Stimulated activated CD8-positive, alpha-beta memory T cell treated with anti-CD3 and anti-CD28 coated beads, Interleukin-12 subunit alpha, Interleukin-12 subunit beta, amount 100 ng/mL, for 1 hour (primary cell): ENCODE results near the gene FSIP1.

Source experiments
- DNase-seq: peaks from one replicate; pipeline ENCODE4 v3.0.0-alpha.2; 2020; ENCODE audit warnings: low read depth

The FSIP1 gene

DNA sequence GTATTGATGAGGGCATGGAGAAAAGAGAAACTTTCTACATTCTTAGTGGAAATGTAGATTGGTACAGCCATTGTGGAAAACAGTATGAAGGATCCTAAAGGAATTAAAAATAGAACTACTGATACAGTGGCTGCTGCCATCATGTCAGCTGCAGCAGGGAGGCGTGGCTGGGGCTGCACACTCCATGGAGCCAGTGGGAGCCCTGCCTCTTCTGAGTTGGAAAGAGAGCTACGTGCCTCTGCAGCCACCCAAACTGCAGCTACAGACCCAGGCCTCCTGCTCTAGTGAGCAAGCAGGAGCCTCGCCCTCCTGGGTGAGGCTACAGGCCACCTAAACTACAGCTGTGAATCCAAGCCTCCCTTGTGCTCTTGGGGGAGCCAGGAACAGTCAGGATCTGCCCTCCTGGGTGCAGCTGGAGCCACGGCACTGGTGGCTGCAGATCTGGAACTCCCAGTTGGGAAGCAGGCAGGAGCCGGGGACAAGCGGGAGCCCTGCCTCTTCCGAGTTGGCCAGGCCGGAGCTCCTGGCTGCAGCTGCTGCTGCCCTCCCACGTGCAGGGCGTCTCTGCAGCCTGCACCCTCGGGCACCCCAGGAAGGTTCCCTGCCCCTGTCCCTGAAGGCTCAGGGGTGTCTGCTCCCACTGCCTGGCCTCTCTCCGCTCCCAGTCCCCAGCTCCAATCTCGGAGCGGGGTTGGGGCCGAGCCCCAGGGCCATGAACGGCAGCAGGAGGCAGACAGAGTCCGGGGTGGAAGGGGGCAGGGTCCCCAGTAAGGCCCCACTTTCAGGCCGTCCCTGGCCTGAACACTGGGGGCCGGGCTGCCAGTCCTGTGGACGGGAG lies 137.3 kb downstream of the FSIP1 start:
- no peak for DNase-seq

- DNase-seq, result no peak
Measured at GRCh38 chr15:39644136-39644535, 138.5 kb downstream of the FSIP1 start.

DNA sequence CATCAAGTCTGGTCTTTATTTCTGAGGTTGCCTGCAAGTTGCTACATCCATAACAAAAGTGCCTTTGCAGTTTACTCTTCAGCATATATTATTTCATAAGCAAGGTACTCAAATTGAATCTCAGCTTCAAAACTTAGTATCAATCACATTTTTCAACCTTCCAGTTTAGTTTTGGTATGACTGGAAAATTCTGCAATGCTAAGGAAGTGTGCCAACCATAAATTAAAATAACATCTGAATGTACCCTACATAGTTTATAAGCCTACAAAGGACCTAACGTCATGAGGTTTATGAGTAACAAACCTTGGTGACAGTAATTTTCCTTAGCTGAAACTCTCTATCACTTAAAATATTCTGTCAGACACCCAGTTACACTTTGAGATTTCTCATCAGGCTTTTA lies 138.9 kb downstream of the FSIP1 start:
- no peak for DNase-seq

DNA sequence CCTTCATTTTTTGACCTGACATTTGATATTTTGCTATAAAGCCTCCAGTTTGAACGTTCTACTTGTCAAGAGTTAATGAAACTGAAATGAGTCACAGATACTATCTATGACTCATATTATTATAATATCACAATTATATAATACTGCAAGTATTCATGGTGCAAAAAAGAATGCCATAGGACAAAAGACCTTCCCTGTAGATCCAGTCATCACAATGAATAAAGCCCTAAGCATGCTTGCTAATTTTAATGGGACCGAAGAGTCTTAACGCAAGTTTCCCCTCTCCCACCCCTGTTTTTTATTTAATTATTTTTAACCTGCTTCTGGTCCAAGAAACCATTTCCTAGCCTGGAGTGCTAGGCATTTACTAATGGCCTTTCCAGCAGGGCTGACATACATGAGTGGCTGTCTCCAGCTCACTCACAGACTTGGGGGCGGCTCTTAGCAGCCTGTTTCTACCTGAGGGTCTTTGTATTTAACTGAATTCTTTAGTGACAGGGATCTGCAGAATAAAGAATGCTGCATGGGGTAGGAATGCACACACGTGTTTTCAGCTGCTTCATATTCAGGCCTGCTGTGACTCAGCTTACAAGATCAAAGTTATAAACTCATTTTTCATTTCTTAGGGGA lies 140.5 kb downstream of the FSIP1 start:
- no peak for DNase-seq

- no peak for DNase-seq
Measured at GRCh38 chr15:39641191-39641889, 141.3 kb downstream of the FSIP1 start.

GRCh38 chr15:39640665-39641064 lies 142.0 kb downstream of the FSIP1 start:
- DNase-seq, result no peak

DNA sequence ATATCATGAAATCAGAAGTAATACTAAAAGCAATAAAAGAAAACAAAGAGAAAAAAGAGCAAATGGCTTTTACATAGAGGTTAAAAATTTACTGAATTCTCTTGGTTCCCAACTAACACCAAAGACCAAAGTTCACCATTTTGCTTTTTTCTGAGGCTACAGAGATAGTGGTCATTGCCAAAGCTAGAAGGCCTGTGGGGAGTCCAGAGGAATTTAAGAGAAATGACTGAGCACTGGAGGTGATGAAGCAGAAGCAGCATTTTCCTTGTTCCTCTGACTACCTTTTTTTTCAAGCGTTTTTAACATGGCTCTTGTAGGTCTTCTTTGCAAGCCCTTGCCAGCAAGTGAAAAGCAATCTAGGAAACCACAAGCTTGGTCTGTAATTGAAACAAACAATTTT lies 143.6 kb downstream of the FSIP1 start:
- DNase-seq, result no peak

DNA sequence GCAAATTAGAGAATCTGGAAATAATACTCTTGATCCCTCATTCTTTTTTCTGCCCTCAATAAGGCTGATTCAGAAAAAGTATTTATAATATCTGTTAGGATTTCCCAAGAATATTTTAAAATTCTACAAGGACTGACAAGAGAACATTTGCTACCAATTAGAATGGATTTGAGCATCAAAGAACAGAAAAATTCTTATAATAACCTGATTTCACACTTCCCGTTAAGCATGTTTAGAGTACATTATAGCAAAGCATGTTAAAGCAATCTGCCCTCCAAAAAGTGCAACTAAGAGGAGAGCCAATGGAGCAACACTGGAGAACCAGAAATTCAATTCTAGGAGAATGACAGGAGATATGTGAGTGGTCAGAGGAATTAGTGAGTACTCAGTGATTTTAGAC lies 144.6 kb downstream of the FSIP1 start:
- no peak for DNase-seq

DNA sequence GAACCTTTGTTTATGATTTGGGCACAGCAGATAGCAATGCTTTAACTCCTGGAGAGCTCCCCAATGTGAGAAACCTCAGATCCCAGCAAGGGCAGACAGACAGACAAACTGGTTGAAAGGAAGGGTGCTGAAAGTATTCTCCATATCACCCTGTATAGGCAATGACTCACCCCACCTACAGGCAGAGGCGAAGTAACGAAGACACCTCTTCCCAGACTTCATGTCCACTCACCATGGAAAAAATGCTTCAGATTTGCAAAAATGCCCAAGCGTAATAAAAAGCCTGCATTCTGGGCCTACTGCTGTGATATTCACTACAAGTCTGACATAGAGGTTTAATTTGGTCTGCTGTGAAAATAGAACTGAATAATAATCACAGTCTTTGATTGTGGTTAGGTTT lies 151.3 kb downstream of the FSIP1 start:
- DNase-seq, result no peak

- DNase-seq, result no peak
Measured at GRCh38 chr15:39629906-39630305, 152.7 kb downstream of the FSIP1 start.

DNA sequence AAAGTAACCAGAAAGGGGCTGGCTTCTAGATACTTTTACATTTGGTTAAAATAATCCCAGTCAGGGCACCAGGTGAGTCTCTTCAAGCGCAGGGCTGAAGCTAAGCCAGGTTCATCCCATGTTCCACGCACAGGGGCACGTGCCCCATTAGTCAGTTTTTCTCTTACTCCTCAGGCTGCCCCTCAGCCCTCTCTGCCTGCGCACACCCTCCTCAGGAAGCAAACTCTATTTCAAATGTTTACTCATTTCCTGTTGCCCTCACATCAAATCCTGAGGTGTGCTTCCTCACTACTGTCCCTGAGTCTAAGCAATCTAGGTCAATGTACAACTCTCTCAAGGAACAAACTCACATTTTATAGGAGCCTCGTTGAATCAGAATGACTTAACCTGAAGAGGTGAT lies 153.3 kb downstream of the FSIP1 start:
- peak; percentile 61 for DNase-seq

GRCh38 chr15:39628546-39629257 lies 153.9 kb downstream of the FSIP1 start:
- no peak for DNase-seq

- no peak for DNase-seq
Measured at GRCh38 chr15:39628144-39628508, 154.5 kb downstream of the FSIP1 start.

DNA sequence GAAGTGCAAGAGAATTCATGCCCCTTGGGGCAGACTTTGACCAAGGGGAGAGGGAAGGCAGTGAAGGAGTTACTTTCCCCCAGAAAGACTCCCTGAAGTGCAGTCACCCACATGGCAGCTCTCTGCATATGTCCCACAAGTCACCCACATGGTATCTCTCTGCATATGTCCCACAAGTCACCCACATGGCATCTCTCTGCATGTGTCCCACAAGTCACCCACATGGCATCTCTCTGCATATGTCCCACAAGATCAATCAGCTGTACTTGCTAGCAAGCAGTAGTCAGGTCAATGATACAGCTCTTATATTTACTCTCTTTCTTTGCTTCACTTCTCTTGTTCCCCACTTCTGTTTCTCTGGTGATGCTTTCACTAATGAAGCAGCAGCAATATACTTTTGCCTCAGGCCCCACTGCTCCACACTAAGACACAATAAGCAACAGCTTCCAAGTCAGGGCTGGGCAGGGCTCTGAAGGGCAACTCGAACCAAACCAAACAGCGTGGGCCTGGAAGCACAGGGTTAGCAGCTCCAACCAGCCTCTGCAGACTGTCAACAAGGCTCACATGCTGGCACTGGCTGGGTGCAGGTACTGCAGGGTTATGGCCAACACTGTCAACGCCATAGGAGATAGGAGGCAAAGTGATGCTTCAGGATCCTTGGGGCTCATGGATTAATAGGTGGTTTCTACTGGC lies 155.0 kb downstream of the FSIP1 start:
- DNase-seq, result no peak

GRCh38 chr15:39625856-39626255 lies 156.8 kb downstream of the FSIP1 start:
- DNase-seq, result no peak

DNA sequence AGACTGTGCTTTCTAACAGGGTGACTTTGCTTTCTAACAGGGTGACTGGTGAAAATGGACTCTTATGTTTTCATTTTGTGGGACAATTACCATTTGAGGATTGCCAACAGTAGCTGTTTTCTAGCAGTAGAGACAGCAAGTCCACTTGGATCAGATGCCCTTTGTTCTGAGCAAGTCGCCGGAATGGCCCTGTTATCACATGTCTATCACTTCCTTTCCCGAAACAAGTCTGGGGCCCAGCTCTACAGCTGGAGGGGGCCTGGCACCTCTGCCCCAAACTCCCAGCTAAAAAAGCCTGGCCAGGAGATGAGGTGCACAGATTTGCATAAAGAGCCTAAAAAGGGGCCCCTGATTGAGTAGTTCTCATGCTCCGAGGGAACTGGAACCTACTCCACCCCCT lies 157.2 kb downstream of the FSIP1 start:
- DNase-seq, result no peak

DNA sequence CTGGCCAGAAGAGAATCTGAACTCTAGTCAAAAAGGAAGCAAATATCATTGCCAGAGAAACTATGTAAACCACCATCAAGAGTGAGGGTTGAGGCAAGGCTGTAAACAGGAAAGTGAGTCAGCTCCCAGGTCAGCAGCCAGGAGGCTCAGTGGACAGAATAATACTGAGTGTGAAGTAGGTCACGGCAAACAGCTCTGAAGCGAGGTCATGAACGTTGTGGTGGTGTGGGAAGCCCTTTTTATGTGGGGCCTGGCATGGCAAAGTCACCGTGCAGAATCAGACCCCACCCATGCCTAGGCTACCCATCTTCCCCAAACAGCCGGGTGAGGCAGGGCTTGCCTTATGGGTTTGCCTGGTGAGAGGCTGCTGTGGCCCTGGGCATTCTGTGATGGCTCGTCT lies 157.8 kb downstream of the FSIP1 start:
- peak; percentile 50 for DNase-seq

DNA sequence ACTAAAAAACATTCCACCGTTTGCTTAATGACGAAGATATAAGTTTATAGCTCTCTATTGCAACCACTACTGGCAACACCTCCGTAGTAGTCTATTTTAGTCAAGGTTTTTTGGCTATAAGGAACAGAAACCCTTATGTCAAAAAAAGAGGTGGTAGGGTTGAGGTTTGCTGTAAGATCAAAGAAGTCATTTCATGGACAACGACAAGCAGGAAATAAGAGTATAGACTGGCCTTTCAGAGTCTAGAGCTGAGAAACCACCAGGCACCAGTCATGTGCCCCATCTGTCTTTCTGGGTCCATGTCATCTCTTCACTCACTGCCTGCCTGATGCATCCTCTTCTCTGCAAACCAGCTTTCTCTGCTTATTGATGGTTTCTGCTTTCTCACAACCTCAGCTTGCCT lies 159.1 kb downstream of the FSIP1 start:
- no peak for DNase-seq

DNA sequence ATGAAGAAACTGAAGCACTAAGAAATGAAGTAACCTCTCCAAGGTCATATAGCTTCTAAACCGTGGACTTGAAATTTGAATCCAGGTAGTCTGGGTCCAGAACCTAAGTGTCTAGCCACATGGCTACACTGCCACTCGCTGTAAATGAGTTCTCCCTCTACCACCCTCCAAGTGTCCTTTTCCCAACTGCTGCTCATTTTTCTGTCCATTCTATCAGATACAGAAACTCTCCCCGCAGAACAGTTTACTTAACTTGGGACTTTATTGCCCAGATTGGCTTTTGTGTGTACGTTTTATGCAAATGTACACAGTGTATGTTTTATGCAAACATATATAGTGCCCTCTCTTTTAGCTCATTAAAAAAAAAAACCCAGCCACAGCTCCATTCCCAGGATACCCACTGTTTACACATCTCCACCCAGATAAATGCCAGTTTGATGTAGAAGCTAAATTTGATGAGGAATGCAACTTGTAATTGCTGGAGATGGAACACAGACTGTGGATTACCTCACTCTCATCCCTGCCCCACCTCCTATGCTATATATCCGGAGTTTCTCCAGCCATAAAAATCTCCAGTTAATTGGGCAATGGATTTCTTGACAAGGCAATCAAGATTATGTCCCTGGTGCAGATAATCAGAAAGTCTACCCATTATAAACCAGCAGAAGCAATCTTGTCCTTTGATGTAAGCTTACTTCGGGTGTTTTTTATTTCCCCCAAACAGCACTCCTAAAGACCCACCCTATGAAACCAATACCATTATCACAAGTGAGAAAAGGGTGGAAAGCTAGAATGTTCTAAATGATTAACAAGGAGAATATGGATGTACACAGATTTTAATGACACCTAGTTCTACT lies 159.8 kb downstream of the FSIP1 start:
- no peak for DNase-seq

- DNase-seq, result no peak
Measured at GRCh38 chr15:39621976-39622375, 160.7 kb downstream of the FSIP1 start.

- DNase-seq, result no peak
Measured at GRCh38 chr15:39621210-39621609, 161.4 kb downstream of the FSIP1 start.
